GM21529 (cell line): ENCODE results near the gene HBG2.

Experiments used
- ATAC-seq: cut with Tn5 transposase; IDR thresholded peaks from one replicate; pipeline ENCODE4 v1.9.1; 2021; ENCODE audit not compliant: unreplicated experiment

The HBG2 gene

GRCh38 chr11:5231111-5231510 is 23.5 kb downstream of the HBG2 start:
- ATAC-seq, result no peak

- ATAC-seq, result no peak
Observed at GRCh38 chr11:5230266-5230665, 24.3 kb downstream of the HBG2 start.

- no peak for ATAC-seq
Observed at GRCh38 chr11:5229796-5230195, 24.8 kb downstream of the HBG2 start.

- ATAC-seq, result no peak
Observed at GRCh38 chr11:5229356-5229755, 25.2 kb downstream of the HBG2 start.

- ATAC-seq, result no peak
Observed at GRCh38 chr11:5228124-5228523, 26.5 kb downstream of the HBG2 start.

- ATAC-seq, result no peak
Observed at GRCh38 chr11:5227681-5228080, 26.9 kb downstream of the HBG2 start.

GRCh38 chr11:5226732-5227310 is 27.8 kb downstream of the HBG2 start, which contains the start of gene HBB:
Gene HBB, minus strand, starts transcription at chr11:5227071. Its CDS starts 50 bp downstream, at chr11:5227021.
- ATAC-seq, result no peak

- ATAC-seq, result no peak
Observed at GRCh38 chr11:5225480-5225871, 29.1 kb downstream of the HBG2 start.

GRCh38 chr11:5224538-5225479 is 29.8 kb downstream of the HBG2 start:
- ATAC-seq, result no peak

- no peak for ATAC-seq
Observed at GRCh38 chr11:5223686-5224085, 30.9 kb downstream of the HBG2 start.

GRCh38 chr11:5223146-5223545 is 31.4 kb downstream of the HBG2 start:
- no peak for ATAC-seq

- no peak for ATAC-seq
Observed at GRCh38 chr11:5210376-5210885, 44.1 kb downstream of the HBG2 start.

GRCh38 chr11:5204787-5205186 is 49.8 kb downstream of the HBG2 start:
- ATAC-seq, result peak; percentile 69

- ATAC-seq, result no peak
Observed at GRCh38 chr11:5203366-5203765, 51.2 kb downstream of the HBG2 start.
